ENCODE data around the gene BIRC5. TPM values are rescaled to one million over a fixed set of nuclear protein-coding genes. Genes with fewer than 3 reads are reported as not detected.

Gene BIRC5
- total RNA-seq, 4 donors from 2014 or later: 0.11 to 0.83 (median 0.13) TPM; not detected in 1

- intact Hi-C loops (cut with DNase I): no loop called here
- no peak overlapping the region for H3K4me3 ChIP-seq (replicated peaks in 1 of 3)
- DNase-seq: no peak
- no peak for TF ChIP-seq POLR2A (IDR thresholded peaks at IDR 0.05)
- no peak for TF ChIP-seq CTCF (IDR thresholded peaks at IDR 0.05)
- H3K4me1 ChIP-seq: peaks cover 0 to 12% of the 10 kb centered on the region in 2 donors
- no peaks in the 10 kb centered on the region for H3K36me3 ChIP-seq
- H3K27ac ChIP-seq: no peak overlapping the region
- H3K9me3 ChIP-seq: no peaks in the 10 kb centered on the region
- H3K27me3 ChIP-seq: no peaks in the 10 kb centered on the region
- 70 to 85% methylated on average over 10 of the region's 10 CpGs for WGBS, 2 donors
These were observed 45.1 kb downstream of the BIRC5 start for GRCh38 chr17:78259192-78259554.

GRCh38 chr17:78263063-78263735, 49.1 kb downstream of the BIRC5 start:
- WGBS, 2 donors: 67 to 89% methylated on average over 12 to 19 of the region's 23 CpGs
- peak overlapping the region in 2 of 3 donors; percentile 5 to 33 for H3K27ac ChIP-seq

DNA sequence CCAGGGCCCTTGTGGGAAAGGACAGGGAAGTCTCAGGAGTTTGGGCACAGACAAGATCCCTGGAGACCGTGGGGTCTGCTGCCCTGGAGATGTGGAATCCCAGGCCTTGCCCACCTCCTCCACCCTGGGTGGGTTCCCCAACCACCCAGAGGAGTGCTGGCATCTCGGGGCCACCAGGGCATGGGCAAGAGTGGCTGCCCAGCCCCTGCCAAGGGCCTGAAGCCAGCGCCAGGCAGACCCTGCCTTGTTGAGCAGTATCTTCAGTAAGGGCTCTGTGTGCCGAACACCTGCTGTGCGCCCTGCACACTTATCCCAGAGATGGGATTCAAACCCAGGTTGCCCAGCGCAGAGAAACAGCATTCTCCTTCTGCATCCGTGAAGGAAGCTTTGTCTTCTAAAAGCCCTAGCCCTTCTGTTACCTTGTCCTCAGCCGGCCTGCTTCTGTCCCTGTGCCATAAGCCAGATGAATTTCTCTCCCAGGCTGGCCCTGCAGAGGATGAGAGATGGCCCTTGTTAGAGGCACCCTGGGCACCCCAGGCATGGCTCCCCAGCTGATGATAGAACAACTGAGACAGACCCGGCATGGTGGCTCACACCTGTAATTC, 49.8 kb downstream of the BIRC5 start:
- Histone ChIP-seq H3K36me3 (no peaks in the 10 kb centered on the region), H3K27ac (peak overlapping the region in 2 of 3 donors; percentile 5 to 33), H3K27me3 (no peaks in the 10 kb centered on the region), H3K4me3 (replicated peaks in 1 of 3) (no peak overlapping the region), H3K4me1 (peaks cover 0 to 20% of the 10 kb centered on the region in 2 donors), H3K9me3 (no peaks in the 10 kb centered on the region)
- no peak for TF ChIP-seq POLR2A (IDR thresholded peaks at IDR 0.05)
- no peak for TF ChIP-seq CTCF (IDR thresholded peaks at IDR 0.05)
- intact Hi-C loops (cut with DNase I): no loop called here
- 95% methylated on average over 3 to 9 of the region's 9 CpGs for WGBS, 2 donors
- DNase-seq: no peak

More at GRCh38 chr17:78263063-78263735, 49.1 kb downstream of the BIRC5 start:
- Histone ChIP-seq H3K36me3 (no peaks in the 10 kb centered on the region), H3K27me3 (no peaks in the 10 kb centered on the region), H3K4me3 (replicated peaks in 1 of 3) (no peak overlapping the region), H3K9me3 (no peaks in the 10 kb centered on the region), H3K4me1 (peaks cover 0 to 23% of the 10 kb centered on the region in 2 donors)
- no peak for DNase-seq
- intact Hi-C loops (cut with DNase I): no loop called here
- TF ChIP-seq CTCF (IDR thresholded peaks at IDR 0.05): no peak
- no peak for TF ChIP-seq POLR2A (IDR thresholded peaks at IDR 0.05)

DNA sequence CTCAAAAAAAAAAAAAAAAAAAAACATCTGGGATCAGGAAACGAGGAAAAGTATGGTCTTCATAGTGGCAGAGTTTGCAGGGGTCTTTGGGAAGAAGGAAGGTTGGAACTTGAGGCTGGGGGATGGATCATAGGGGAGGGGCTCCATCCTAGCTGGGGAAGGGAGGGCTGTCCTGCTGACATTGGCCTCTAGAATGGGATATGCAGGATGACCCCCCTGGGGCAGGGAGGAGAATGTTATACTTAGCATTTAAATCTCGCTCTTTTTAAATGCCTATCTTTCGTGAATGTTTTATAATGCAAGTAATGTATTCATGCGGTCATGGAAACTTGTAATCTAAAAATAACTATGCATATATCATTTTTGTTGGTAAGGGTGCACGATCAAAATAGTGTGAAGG, 50.5 kb downstream of the BIRC5 start:
- WGBS, 2 donors: 91 to 93% methylated on average over 5 of the region's 5 CpGs
- Histone ChIP-seq H3K36me3 (no peaks in the 10 kb centered on the region), H3K27ac (no peak overlapping the region), H3K27me3 (no peaks in the 10 kb centered on the region), H3K4me3 (replicated peaks in 1 of 3) (no peak overlapping the region), H3K9me3 (no peaks in the 10 kb centered on the region), H3K4me1 (peaks cover 0 to 20% of the 10 kb centered on the region in 2 donors)
- DNase-seq: no peak
- TF ChIP-seq CTCF (IDR thresholded peaks at IDR 0.05) (no peak), POLR2A (IDR thresholded peaks at IDR 0.05) (no peak)
- intact Hi-C loops (cut with DNase I): no loop called here

- intact Hi-C loops (cut with DNase I): no loop called here
These were observed 51.1 kb downstream of the BIRC5 start for GRCh38 chr17:78265121-78265520.

More at GRCh38 chr17:78265121-78265520, 51.1 kb downstream of the BIRC5 start:
- H3K4me1 ChIP-seq: peaks cover 0 to 20% of the 10 kb centered on the region in 2 donors
- peak overlapping the region in 2 of 3 donors; percentile 54 to 73 for H3K27ac ChIP-seq
- H3K36me3 ChIP-seq: no peaks in the 10 kb centered on the region
- whole genome bisulfite sequencing, 2 donors: 81 to 86% methylated on average over 10 of the region's 10 CpGs
- DNase-seq: no peak
- H3K9me3 ChIP-seq: no peaks in the 10 kb centered on the region
- no peak for TF ChIP-seq POLR2A (IDR thresholded peaks at IDR 0.05)
- no peak for TF ChIP-seq CTCF (IDR thresholded peaks at IDR 0.05)
- H3K27me3 ChIP-seq: no peaks in the 10 kb centered on the region
- H3K4me3 ChIP-seq (replicated peaks in 1 of 3): no peak overlapping the region
